Astrocyte of the cerebellum (primary cell): ENCODE data around the gene ADAM15.
A peak's percentile ranks its signal among the peaks of the same experiment; 100 is the strongest.

ENCODE experiments used
- DNase-seq: peaks from one replicate; pipeline ENCODE4 v3.0.0-alpha.2; 2011; ENCODE audit warnings: low read depth
- H3K4me3 ChIP-seq: 2 replicates; pipeline ENCODE4 v1.5.1; 2011; ENCODE audit warnings: mild to moderate bottlenecking, low read depth, low read length, moderate library complexity
- in situ Hi-C: cut with HindIII; loops from 2 replicates; pipeline ENCODE4 v1.10.0; 2017; ENCODE audit warnings: low sequenced_read_pairs
- TF ChIP-seq, protein P1 (sequence below): IDR thresholded peaks from 2 replicates; pipeline ENCODE4 v1.5.1; 2012; ENCODE audit warnings: low read length, low read depth, moderate library complexity, mild to moderate bottlenecking; ENCODE audit errors: missing control alignments

The ADAM15 gene

DNA sequence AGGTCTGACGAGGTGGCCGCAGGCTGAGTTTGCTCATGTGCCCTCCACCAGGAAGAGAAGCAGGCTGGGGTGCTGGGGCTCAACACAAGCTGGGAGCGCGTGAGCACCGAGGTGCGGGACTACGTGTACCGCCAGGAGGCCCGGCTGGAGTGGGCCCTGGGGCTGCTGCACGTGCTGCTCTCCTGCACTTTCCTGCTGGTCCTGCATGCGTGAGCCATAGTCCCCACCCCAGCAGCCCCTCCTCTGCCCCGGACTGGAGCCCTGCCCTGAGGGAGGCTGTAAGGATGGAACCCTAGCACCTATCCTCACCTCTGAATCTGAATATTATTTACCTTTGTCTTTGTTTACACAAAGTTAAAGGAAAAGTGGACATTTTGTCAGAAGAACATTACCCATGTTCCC is 7.8 kb upstream of the ADAM15 start:
- no peak for DNase-seq
- in situ Hi-C loops, result no loop called here
- H3K4me3 ChIP-seq, result no peak overlapping the region
- TF ChIP-seq, protein P1, sequence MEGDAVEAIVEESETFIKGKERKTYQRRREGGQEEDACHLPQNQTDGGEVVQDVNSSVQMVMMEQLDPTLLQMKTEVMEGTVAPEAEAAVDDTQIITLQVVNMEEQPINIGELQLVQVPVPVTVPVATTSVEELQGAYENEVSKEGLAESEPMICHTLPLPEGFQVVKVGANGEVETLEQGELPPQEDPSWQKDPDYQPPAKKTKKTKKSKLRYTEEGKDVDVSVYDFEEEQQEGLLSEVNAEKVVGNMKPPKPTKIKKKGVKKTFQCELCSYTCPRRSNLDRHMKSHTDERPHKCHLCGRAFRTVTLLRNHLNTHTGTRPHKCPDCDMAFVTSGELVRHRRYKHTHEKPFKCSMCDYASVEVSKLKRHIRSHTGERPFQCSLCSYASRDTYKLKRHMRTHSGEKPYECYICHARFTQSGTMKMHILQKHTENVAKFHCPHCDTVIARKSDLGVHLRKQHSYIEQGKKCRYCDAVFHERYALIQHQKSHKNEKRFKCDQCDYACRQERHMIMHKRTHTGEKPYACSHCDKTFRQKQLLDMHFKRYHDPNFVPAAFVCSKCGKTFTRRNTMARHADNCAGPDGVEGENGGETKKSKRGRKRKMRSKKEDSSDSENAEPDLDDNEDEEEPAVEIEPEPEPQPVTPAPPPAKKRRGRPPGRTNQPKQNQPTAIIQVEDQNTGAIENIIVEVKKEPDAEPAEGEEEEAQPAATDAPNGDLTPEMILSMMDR, result no peak

DNA sequence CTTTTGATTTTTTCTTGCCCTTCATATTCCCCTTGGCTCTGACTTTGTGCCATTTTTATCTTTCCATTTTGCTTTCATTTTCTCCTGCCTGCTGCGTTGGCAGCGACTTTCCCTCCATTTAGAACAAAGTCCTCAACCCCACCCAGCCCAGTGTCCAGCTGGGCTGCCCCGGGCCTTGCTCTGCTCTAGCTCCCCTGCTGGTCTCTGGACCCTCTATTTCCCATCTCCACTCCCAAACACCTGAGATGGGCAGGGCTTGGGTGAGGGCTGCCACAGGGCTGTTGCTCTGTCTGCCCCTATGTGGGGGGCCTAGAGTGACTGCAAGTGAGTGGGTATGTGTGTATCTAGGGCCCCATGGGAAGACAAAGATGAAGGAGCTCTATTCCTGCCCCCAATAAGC is 7.3 kb upstream of the ADAM15 start:
- TF ChIP-seq, protein P1, result no peak
- H3K4me3 ChIP-seq, result no peak overlapping the region
- in situ Hi-C loops, result no loop called here
- DNase-seq, result no peak

DNA sequence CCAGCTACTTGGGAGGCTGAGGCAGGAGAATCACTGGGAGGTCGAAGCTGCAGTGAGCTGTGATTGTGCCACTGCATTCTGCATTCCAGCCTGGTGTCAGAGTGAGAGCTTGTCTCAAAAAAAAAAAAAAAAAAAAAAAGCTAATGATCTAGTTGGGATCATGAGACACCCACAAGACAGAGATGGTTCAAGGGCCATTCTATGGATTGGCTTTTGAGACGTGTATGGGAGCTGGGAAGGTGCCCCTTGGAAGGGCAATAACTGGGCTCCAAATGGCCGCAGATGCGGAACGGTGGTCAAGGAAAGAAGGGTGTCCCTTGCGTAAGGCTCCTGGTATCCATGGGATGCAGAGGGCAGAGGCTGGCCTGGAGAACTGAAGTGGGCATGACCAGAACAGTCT is 6.8 kb upstream of the ADAM15 start:
- TF ChIP-seq, protein P1, result no peak
- no peak overlapping the region for H3K4me3 ChIP-seq
- in situ Hi-C loops, result no loop called here
- no peak for DNase-seq

DNA sequence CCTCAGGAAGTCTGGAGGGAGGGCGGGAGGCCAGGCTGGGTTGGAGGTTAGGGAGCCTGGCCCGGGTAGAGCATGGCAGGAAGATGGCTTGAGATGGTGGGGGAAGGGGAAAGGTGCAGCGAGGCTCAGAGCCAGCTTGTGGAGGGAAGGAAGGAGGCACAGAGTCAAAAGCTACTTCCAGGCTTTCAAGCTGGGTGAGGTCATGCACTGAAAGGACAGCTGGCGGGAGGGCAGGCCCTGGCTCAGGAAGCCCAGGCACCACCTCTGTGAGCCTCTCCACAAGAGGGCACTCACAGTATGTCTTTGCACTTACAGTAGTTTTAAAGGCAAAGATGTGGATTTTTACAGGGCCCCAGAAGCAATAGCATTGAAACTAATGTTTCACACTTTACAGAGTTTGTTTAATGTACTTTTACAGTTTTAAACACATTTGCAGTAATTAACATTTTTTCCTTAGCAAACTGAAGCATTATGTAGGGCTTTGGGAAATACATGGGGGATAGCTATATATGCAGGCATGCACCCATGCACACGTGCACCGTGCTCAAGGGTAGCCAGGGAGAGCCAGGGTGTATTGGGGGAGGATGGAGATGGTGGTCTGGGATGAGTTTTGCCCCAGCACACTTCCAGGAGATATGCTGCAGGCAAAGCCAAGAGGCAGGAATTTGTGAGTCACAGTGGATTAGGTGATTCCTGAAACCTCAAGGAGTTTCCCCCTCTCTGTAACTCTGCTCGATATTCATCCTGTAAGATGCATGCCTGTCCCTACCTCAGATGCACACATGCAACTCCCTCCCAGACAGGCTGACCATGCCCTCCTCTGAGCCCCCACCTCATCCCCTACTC is 6.1 kb upstream of the ADAM15 start:
- in situ Hi-C loops, result no loop called here
- no peak overlapping the region for H3K4me3 ChIP-seq
- DNase-seq, result peak; percentile 42
- TF ChIP-seq, protein P1, result peak; percentile 69

DNA sequence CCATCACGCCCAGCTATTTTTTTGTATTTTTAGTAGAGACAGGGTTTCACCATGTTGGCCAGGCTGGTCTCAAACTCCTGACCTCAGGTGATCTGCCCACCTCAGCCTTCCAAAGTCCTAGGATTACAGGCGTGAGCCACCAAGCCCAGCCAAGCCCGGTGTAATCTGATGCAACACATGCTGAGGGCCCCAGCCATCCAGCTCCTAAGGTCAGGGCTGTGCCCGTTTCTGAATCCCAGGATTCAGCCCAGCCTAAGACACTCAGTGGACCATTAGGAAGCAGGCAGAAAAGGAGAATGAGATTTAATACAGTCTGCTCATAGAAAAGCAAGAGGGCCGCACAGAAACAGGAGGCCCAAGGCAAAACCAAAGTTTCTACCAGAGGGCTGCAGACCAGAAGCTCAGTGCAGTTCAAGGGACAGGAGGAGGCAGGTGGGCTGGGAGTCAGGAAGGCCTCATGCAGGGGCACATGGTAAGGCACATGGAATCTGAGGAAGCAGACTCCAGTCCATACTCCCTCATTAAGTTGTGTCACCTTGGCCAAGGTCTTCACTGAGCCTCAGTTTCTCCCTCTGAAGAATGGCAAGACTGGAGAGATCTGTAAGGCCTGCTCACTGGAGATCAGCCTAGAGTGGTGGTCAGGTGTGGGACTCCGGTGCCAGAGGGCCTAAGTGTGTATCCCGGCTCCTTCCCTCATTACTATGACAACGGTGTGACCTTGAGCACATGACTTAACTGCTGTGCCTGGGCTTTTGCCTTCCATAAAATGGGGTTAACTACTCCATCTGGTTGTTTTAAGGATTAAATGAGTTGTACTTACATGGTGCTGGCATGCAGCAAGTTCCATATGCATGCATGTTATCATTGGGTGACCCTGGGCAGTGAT is 2.4 kb upstream of the ADAM15 start:
- no peak for DNase-seq
- no peak overlapping the region for H3K4me3 ChIP-seq
- in situ Hi-C loops, result no loop called here
- TF ChIP-seq, protein P1, result no peak

DNA sequence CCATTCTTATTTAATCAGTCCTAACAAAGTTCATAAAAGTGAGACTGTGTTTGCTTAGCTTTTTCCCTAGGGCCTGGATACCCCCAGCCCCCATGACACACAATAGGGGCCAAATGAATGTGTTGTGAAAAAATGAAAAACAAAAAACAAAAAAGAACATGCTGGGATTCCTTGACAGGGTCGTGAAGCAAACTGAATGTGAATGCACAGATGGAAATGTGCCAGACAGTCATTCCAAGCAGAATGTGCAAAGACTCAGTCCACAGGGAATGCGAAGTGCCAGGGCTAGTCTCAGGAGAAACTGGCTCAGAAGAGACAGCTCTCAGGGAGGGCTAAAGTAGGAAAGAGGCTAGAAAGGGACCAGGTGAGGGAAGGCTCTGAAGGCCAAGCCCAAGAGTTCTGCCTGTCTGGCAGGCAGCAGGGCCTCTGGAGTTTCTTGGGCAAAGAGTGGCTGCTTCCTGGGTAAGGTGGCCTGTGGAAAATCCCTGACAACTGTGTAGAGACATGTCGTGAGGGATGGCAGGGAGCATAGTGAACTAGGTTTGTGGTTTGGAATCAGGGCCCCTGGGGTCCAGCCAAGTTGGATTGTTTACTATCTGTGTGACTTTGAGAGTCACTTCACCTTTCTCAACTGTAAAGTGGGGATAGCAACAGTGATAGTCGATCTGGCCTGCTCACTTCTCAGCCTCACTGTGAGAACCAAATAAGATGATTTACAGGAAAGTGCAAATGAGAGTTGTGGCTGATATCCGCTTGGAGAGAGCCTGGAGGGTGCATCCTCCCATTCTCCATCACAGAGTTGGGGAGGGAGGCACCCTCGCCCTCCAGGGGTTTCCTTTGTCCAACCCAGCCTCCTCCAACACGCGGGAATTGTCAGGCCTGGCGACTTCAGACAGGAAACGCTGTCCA is 1.2 kb upstream of the ADAM15 start:
- in situ Hi-C loops, result no loop called here
- no peak for DNase-seq
- peak overlapping the region; percentile 61 for H3K4me3 ChIP-seq
- TF ChIP-seq, protein P1, result no peak
